ENCODE measurements around the gene HSD17B1.

The HSD17B1 gene

GRCh38 chr17:42566215-42566882 is 13.6 kb downstream of the HSD17B1 start:
- in situ Hi-C loops (cut with HindIII; ENCODE audit: low sequenced_read_pairs) = no loop called here
- no peak for DNase-seq (ENCODE audit: low read depth)
- H3K4me3 ChIP-seq (ENCODE audit: low read depth, low read length) = peak overlapping the region; percentile 84
- TF ChIP-seq CTCF (IDR thresholded peaks at IDR 0.05; ENCODE audit: low read depth, low read length, missing control alignments) = no peak

DNA sequence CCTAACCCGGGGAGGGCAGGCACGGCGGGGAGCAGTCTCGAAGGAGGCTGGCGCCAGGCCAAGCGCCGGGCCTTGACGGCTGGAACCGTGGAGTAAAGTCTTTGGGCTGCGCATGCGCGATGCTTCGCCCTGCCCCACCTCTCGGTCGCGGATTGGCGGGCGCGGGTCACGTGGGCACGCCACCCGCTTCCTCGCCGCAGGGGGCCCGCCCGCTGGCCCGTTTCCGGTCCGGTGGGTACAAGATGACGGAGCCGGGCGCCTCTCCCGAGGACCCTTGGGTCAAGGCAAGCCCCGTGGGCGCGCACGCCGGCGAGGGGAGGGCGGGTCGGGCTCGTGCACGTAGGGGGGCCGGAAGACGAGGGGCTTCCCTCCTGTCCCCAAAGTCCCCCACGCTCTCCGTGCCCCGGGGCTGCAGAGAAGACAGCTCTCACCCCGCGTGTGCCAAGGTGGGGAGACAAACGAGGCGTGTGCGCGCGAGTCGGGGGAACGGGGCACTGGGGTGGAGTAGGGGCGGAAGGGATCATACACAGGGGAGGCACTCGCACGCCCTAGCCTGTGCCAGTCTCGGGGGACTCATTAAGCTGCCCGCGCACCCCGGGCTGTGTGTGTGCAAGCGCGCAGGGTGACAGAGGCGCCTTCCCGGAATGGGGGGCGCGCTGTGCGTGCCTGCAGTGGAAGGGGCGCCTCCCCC is 14.3 kb downstream of the HSD17B1 start, which contains the start of gene MLX:
Gene MLX, plus strand, starts transcription at position 218 of the 691 bp plus-strand sequence. Its CDS starts 25 bp downstream, at position 243.
- peak; percentile 53 for DNase-seq (ENCODE audit: low read depth)
- H3K4me3 ChIP-seq (ENCODE audit: low read depth, low read length) = peak within 1 kb of the TSS; percentile 84
- in situ Hi-C loops (cut with HindIII; ENCODE audit: low sequenced_read_pairs) = no loop called here
- no peak for TF ChIP-seq CTCF (IDR thresholded peaks at IDR 0.05; ENCODE audit: low read depth, low read length, missing control alignments)

- H3K4me3 ChIP-seq (ENCODE audit: low read depth, low read length) = no peak overlapping the region
- no peak for TF ChIP-seq CTCF (IDR thresholded peaks at IDR 0.05; ENCODE audit: low read depth, low read length, missing control alignments)
- DNase-seq (ENCODE audit: low read depth) = no peak
- in situ Hi-C loops (cut with HindIII; ENCODE audit: low sequenced_read_pairs) = no loop called here
These were observed 15.8 kb downstream of the HSD17B1 start for GRCh38 chr17:42568341-42569111.

DNA sequence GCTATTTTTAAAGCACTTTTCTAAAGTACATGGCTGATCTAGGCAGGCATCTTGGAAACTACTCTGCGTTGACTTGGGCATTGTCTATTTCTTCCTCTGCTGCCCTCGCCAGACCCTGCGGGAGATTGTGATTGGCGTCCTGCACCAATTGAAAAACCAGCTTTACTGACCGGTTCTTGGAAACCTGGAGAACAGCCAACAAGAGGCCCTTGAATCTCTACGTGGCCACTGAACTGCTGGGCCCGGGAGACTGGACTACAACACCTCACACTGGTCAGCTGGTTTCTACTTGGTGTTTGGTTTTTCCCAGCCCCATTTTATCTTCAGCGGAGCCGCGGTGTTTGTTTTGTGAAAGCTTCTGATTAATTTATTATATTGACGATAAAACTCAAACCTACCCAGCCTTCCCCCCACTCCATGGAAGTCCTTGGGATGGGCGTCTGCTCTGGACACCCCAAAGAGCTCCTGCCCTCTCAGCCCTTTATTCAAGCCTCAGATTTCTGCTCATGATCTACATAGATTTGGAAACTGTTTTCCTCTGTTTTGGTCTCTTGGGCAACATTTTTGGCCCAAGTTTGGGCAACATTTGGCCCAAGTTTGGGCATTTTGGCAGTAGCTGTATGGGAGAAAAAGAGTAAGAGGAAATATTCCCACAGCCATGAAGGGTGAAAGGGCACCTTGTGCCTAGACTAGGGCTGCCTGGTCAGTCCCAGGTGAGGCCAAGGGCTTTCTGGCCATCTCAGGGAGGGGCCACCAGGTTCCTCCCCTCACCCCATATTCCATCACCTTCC is 18.9 kb downstream of the HSD17B1 start:
- H3K4me3 ChIP-seq (ENCODE audit: low read depth, low read length) = no peak overlapping the region
- DNase-seq (ENCODE audit: low read depth) = no peak
- in situ Hi-C loops (cut with HindIII; ENCODE audit: low sequenced_read_pairs) = no loop called here
- TF ChIP-seq CTCF (IDR thresholded peaks at IDR 0.05; ENCODE audit: low read depth, low read length, missing control alignments) = no peak

- no peak for TF ChIP-seq CTCF (IDR thresholded peaks at IDR 0.05; ENCODE audit: low read depth, low read length, missing control alignments)
- no peak overlapping the region for H3K4me3 ChIP-seq (ENCODE audit: low read depth, low read length)
- no peak for DNase-seq (ENCODE audit: low read depth)
- in situ Hi-C loops (cut with HindIII; ENCODE audit: low sequenced_read_pairs) = no loop called here
These were observed 20.4 kb downstream of the HSD17B1 start for GRCh38 chr17:42573095-42573494.

DNA sequence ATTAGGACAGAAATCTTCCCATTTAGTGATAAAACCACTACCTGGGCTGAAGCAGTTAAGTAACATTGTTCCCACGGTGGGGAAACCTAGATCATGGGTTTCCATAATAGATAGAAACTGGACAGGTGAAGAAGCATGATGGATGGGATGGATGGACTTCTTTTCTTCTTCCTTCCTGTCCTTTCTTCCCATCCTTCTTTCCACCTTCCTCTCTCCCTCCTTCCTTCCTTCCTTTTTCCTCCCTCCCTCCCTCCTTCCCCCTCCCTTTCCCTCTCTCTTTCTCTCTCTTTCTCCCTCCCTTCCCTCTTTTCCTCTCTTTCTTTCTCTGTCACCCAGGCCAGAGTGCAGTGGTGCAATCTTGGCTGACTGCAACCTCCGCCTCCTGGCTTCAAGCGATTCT is 21.7 kb downstream of the HSD17B1 start:
- no peak for TF ChIP-seq CTCF (IDR thresholded peaks at IDR 0.05; ENCODE audit: low read depth, low read length, missing control alignments)
- H3K4me3 ChIP-seq (ENCODE audit: low read depth, low read length) = no peak overlapping the region
- no peak for DNase-seq (ENCODE audit: low read depth)
- in situ Hi-C loops (cut with HindIII; ENCODE audit: low sequenced_read_pairs) = no loop called here

Data from astrocyte of the cerebellum (primary cell).